HEK293 (cell line): ENCODE data around the gene CYP27C1.
A peak's percentile ranks its signal among the peaks of the same experiment; 100 is the strongest.

Experiments used
- IKZF3 ChIP-seq: fragments of 450-650 bp; IDR thresholded peaks from 2 replicates; pipeline ENCODE4 v1.5.0; 2018; ENCODE audit warnings: missing biosample characterization, mild to moderate bottlenecking, missing genetic modification characterization, moderate library complexity
- KLF1 ChIP-seq: fragments of 450-650 bp; formaldehyde crosslinking; IDR thresholded peaks from 2 replicates; pipeline ENCODE4 v1.5.1; 2016; ENCODE audit warnings: missing biosample characterization, missing genetic modification characterization
- KLF17 ChIP-seq: fragments of 450-650 bp; formaldehyde crosslinking; IDR thresholded peaks from 2 replicates; pipeline ENCODE4 v1.5.1; 2016; ENCODE audit warnings: missing biosample characterization, missing genetic modification characterization
- MYNN ChIP-seq: fragments of 450-650 bp; formaldehyde crosslinking; IDR thresholded peaks from 2 replicates; pipeline ENCODE4 v1.5.1; 2016; ENCODE audit warnings: missing biosample characterization, missing genetic modification characterization, borderline replicate concordance
- MZF1 ChIP-seq: fragments of 450-650 bp; formaldehyde crosslinking; IDR thresholded peaks from 2 replicates; pipeline ENCODE4 v1.5.1; 2017; ENCODE audit warnings: missing biosample characterization, missing genetic modification characterization, borderline replicate concordance
- PATZ1 ChIP-seq: fragments of 450-650 bp; formaldehyde crosslinking; IDR thresholded peaks from 2 replicates; pipeline ENCODE4 v1.5.1; 2016; ENCODE audit warnings: missing biosample characterization, missing genetic modification characterization
- PBX3 ChIP-seq: sonication (generic); formaldehyde crosslinking; IDR thresholded peaks from 2 replicates; pipeline ENCODE4 v1.8.1; 2022; ENCODE audit warnings: mild to moderate bottlenecking, moderate library complexity, missing genetic modification reagents
- SCRT1 ChIP-seq: fragments of 450-650 bp; formaldehyde crosslinking; IDR thresholded peaks from 2 replicates; pipeline ENCODE4 v1.5.1; 2016; ENCODE audit warnings: missing biosample characterization, missing genetic modification characterization, borderline replicate concordance
- SP3 ChIP-seq: fragments of 450-650 bp; formaldehyde crosslinking; IDR thresholded peaks from 2 replicates; pipeline ENCODE4 v1.5.1; 2016; ENCODE audit warnings: missing biosample characterization, missing genetic modification characterization
- SP7 ChIP-seq: fragments of 450-650 bp; formaldehyde crosslinking; IDR thresholded peaks from 2 replicates; pipeline ENCODE4 v1.5.1; 2016; ENCODE audit warnings: missing biosample characterization, missing genetic modification characterization
- ZBTB17 ChIP-seq: fragments of 450-650 bp; formaldehyde crosslinking; IDR thresholded peaks from 2 replicates; pipeline ENCODE4 v1.5.1; 2016; ENCODE audit warnings: missing biosample characterization, missing genetic modification characterization
- ZFP41 ChIP-seq: fragments of 450-650 bp; formaldehyde crosslinking; IDR thresholded peaks from 2 replicates; pipeline ENCODE4 v1.5.1; 2016; ENCODE audit warnings: missing biosample characterization, missing genetic modification characterization, borderline replicate concordance
- ZFP69B ChIP-seq: fragments of 450-650 bp; formaldehyde crosslinking; IDR thresholded peaks from 2 replicates; pipeline ENCODE4 v1.5.1; 2016; ENCODE audit warnings: missing biosample characterization, missing genetic modification characterization
- ZNF174 ChIP-seq: fragments of 450-650 bp; formaldehyde crosslinking; IDR thresholded peaks from 2 replicates; pipeline ENCODE4 v1.5.0; 2017; ENCODE audit warnings: missing biosample characterization, mild to moderate bottlenecking, missing genetic modification characterization
- ZNF211 ChIP-seq: fragments of 450-650 bp; formaldehyde crosslinking; IDR thresholded peaks from 2 replicates; pipeline ENCODE4 v1.5.1; 2016; ENCODE audit warnings: low read depth, missing biosample characterization, missing genetic modification characterization
- ZNF280D ChIP-seq: fragments of 450-650 bp; formaldehyde crosslinking; IDR thresholded peaks from 2 replicates; pipeline ENCODE4 v1.5.1; 2016; ENCODE audit warnings: missing biosample characterization, missing genetic modification characterization
- ZNF394 ChIP-seq: fragments of 450-650 bp; formaldehyde crosslinking; IDR thresholded peaks from 2 replicates; pipeline ENCODE4 v1.5.1; 2016; ENCODE audit warnings: missing biosample characterization, missing genetic modification characterization, mild to moderate bottlenecking, moderate library complexity, borderline replicate concordance
- ZNF513 ChIP-seq: fragments of 450-650 bp; IDR thresholded peaks from 2 replicates; pipeline ENCODE4 v1.5.1; 2018; ENCODE audit warnings: missing biosample characterization, missing genetic modification characterization
- ZNF558 ChIP-seq: fragments of 450-650 bp; formaldehyde crosslinking; IDR thresholded peaks from 2 replicates; pipeline ENCODE4 v1.5.1; 2016; ENCODE audit warnings: missing biosample characterization, missing genetic modification characterization
- ZNF629 ChIP-seq: fragments of 450-650 bp; formaldehyde crosslinking; IDR thresholded peaks from 2 replicates; pipeline ENCODE4 v1.5.1; 2017; ENCODE audit warnings: missing biosample characterization, missing genetic modification characterization
- ZNF704 ChIP-seq: fragments of 450-650 bp; formaldehyde crosslinking; IDR thresholded peaks from 2 replicates; pipeline ENCODE4 v1.5.1; 2016; ENCODE audit warnings: missing biosample characterization, missing genetic modification characterization
- ZNF76 ChIP-seq: fragments of 450-650 bp; formaldehyde crosslinking; IDR thresholded peaks from 2 replicates; pipeline ENCODE4; 2016; ENCODE audit warnings: low read depth, missing biosample characterization, missing genetic modification characterization, borderline replicate concordance
- ZNF792 ChIP-seq: fragments of 450-650 bp; formaldehyde crosslinking; IDR thresholded peaks from 2 replicates; pipeline ENCODE4 v1.5.1; 2016; ENCODE audit warnings: missing biosample characterization, missing genetic modification characterization
- TF ChIP-seq, protein P1 (sequence below): fragments of 450-650 bp; formaldehyde crosslinking; IDR thresholded peaks from 2 replicates; pipeline ENCODE4 v1.5.0; 2017; ENCODE audit warnings: missing biosample characterization, missing genetic modification characterization, borderline replicate concordance
- TF ChIP-seq, protein P2 (sequence below): fragments of 450-650 bp; formaldehyde crosslinking; IDR thresholded peaks from 2 replicates; pipeline ENCODE4 v1.5.1; 2016; ENCODE audit warnings: missing biosample characterization, missing genetic modification characterization

CYP27C1 gene

DNA sequence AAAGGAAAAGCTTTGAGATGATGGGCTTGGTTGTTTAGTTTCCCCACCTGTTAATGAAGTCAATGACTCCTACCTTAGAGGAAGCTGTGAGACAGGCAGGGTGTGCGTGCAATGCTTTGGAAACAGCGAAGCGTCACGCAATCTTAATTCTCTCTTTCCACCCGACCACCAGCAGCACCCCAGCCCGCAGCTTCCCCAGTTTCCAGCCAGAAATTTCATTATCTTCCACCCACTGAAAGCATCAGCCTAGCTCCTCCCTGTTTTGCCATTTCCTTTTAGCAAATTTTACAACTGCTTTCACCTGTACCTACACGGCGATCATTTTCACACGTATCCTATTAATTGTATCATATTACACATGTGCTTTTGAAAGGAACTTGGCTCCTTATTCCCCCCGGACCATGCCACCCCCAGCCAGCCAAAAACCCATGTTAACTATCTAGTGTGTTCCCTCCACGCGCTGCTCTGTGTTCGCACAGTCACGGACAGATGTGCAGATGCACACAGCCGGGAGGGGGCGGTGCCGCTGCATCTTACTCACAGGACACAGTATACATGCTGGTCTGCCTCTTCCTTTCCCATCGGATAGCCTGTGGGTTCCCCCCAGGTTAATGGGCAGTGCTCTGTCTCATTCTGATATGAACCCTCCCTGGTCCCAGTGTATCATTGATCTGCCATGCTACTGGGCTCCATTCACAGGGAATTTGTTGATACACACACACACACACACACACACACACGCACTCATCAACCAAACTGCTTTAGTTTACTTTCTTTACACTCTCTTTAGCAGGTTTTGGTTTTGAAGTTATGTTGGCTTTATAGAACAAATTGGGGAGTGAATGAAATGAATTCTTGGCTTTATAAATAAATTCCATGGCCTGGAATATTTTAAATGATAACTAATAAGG lies 22.4 kb downstream of the CYP27C1 start (continued):
- TF ChIP-seq ZNF280D (no peak), ZFP41 (tag by site-specific recombination) (no peak), MZF1 (tag by site-specific recombination) (no peak), ZNF174 (tag by site-specific recombination) (no peak), ZNF704 (tag by site-specific recombination) (no peak), ZNF792 (no peak), IKZF3 (tag by site-specific recombination) (no peak), KLF17 (tag by site-specific recombination) (no peak), KLF1 (tag by site-specific recombination) (no peak), ZNF211 (tag by site-specific recombination) (no peak), ZNF76 (tag by site-specific recombination) (no peak), ZNF558 (tag by site-specific recombination) (no peak), ZFP69B (tag by site-specific recombination) (no peak), SP3 (tag by site-specific recombination) (0 out of 2 replicates have a peak, but pooled peaks have one; percentile 13), SCRT1 (tag by site-specific recombination) (0 out of 2 replicates have a peak, but pooled peaks have one; percentile 15), ZNF394 (tag by site-specific recombination) (no peak), PBX3 (CRISPR knock-in tag) (no peak), PATZ1 (tag by site-specific recombination) (no peak), ZNF513 (tag by site-specific recombination) (no peak), ZNF629 (tag by site-specific recombination) (no peak), ZBTB17 (tag by site-specific recombination) (peak; percentile 49; the same call in 1 of the 2 replicates), SP7 (peak; percentile 36; the same call in 1 of the 2 replicates), MYNN (tag by site-specific recombination) (no peak)
- TF ChIP-seq, protein P1, sequence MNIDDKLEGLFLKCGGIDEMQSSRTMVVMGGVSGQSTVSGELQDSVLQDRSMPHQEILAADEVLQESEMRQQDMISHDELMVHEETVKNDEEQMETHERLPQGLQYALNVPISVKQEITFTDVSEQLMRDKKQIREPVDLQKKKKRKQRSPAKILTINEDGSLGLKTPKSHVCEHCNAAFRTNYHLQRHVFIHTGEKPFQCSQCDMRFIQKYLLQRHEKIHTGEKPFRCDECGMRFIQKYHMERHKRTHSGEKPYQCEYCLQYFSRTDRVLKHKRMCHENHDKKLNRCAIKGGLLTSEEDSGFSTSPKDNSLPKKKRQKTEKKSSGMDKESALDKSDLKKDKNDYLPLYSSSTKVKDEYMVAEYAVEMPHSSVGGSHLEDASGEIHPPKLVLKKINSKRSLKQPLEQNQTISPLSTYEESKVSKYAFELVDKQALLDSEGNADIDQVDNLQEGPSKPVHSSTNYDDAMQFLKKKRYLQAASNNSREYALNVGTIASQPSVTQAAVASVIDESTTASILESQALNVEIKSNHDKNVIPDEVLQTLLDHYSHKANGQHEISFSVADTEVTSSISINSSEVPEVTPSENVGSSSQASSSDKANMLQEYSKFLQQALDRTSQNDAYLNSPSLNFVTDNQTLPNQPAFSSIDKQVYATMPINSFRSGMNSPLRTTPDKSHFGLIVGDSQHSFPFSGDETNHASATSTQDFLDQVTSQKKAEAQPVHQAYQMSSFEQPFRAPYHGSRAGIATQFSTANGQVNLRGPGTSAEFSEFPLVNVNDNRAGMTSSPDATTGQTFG (tag by site-specific recombination) = no peak
- TF ChIP-seq, protein P2, sequence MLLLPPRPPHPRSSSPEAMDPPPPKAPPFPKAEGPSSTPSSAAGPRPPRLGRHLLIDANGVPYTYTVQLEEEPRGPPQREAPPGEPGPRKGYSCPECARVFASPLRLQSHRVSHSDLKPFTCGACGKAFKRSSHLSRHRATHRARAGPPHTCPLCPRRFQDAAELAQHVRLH (tag by site-specific recombination) = no peak
